GM21825 (cell line): Measurements from ENCODE around the gene SPC24.
"Not testable (repeated sequence)": the region's sequence is repeated elsewhere in the genome, so short reads cannot be mapped to it uniquely, and the experiment has no call there.

Experiments used
- ATAC-seq: cut with Tn5 transposase; IDR thresholded peaks from one replicate; pipeline ENCODE4 v1.9.1; 2021; ENCODE audit warnings: mild to moderate bottlenecking, moderate library complexity; ENCODE audit not compliant: unreplicated experiment

The SPC24 gene

GRCh38 chr19:11098327-11098726, 57.3 kb downstream of the SPC24 start:
- ATAC-seq: no peak

- ATAC-seq: not testable (repeated sequence)
Measured at GRCh38 chr19:11097367-11097766, 58.2 kb downstream of the SPC24 start.

GRCh38 chr19:11096210-11096841, 59.3 kb downstream of the SPC24 start:
- ATAC-seq: no peak
